NCI-H2081 (cell line): ENCODE data around the gene TP73.
"Not testable (repeated sequence)": the region's sequence is repeated elsewhere in the genome, so short reads cannot be mapped to it uniquely, and the experiment has no call there.

Experiments used
- DNase-seq, 2 experiments: peaks; one replicate each; lab custom pipeline; 2025; lab: John Stamatoyannopoulos, UW

The TP73 gene

GRCh38 chr1:3744646-3745045 is 92.3 kb downstream of the TP73 start:
- DNase-seq = no peak

- no peak for DNase-seq
Observed at GRCh38 chr1:3745071-3745470, 92.8 kb downstream of the TP73 start.

GRCh38 chr1:3745590-3746381 is 93.5 kb downstream of the TP73 start:
- DNase-seq = no peak

GRCh38 chr1:3746389-3746829 is 94.1 kb downstream of the TP73 start:
- DNase-seq = no peak

DNA sequence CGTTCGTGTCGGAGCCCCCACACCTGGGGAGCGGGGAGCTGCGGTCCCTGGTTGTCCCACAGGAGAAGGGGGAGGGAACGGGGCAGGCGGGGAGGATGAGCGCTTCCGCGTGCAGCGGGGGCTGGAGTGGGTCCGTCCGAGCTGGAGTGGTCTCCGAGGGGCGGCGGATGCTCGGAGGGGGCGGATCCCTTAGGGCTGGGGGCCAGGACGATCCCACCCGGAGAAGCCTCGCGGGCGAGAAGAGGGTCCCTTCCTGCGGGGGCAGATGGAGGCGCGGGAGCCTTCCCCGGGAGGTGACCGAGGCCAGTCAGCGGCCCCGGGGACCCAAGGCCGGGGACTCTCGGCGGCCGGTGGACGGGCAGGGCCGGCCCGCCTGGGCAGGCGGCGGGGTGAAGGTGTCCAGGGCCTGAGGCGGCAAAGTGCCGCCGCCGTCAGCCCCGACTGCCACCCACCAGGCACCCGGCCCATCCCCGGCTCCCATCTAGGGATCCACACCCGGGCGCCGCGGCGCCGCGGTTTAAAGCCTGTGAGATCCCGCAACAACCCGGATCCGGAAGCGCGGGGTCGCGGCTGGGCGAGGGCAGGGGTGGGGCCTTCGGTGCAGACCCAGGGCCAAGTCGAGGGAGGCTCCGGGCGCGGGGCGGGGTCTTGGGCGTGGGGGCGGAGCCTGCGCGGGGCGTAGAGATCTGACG is 94.7 kb downstream of the TP73 start:
- peak; percentile 84 to 86 for DNase-seq

- DNase-seq = no peak
Observed at GRCh38 chr1:3747522-3747848, 95.2 kb downstream of the TP73 start.

DNA sequence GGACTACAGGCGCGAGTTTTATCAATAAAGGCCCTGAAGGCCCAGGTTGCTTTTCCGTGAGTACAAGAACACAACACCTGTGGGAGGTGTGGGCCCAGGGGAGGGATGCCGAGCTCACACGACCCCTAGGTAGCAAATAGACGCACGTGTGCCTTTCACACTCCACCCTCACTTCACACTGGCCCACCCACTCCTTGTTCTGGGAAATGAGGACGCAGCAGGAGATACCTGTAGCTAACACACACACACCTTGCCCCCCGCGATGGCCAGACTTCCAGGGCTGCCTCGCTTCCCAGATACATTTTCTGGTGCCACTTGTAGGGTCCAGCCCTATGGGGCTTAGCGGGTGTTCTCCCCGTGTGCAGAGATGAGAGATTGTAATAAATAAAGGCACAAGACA is 95.6 kb downstream of the TP73 start:
- DNase-seq = no peak

DNA sequence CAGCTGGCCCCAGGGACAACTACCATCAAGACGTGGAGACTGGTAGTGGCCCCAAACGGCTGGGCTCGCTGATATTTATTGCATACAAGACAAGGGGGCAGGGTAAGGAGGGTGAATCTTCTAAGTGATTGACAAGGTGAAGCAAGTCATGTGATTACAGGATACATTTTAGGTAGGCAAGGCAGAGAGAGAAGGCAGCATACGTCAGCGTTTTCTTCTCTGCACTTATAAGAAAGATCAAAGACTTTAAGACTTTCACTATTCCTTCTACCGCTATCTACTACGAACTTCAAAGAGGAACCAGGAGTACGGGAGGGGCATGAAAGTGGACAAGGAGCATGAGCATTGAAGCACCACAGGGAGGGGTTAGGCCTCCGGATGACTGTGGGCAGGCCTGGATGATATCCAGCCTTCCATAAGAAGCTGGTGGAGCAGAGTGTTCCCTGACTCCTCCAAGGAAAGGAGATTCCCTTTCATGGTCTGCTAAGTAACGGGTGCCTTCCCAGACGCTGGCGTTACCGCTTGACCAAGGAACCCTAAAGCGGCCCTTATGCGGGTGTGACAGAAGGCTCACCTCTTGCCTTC is 96.1 kb downstream of the TP73 start:
- DNase-seq = not testable (repeated sequence)

- no peak for DNase-seq
Observed at GRCh38 chr1:3749512-3749911, 97.2 kb downstream of the TP73 start.

- DNase-seq = no peak
Observed at GRCh38 chr1:3750741-3751140, 98.4 kb downstream of the TP73 start.

DNA sequence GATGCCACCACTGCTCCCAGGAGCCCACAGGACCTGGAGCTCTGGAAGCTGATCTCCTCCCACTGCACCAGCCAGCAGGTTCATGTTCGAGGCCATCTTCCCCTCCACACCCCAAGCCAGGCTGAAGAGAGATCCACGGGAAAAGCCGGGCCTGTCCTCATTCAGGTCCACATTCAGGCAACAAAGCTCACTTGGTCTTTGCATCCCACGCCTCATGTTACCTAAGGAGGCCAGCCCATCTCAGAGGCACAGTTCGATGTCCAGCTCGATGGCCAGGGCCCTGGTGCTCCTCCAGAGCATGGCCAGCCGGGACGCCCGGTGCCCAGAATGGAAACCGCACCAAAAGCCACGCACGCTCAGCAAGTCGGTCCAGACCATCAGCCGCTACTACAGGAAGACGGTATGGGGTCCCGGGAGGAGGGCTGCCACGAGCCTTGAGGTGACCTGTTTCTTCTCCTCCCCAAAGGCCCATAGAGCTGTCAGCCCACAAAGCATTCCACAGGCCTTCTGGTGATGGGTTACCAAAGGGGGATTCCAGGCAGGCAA is 100.2 kb downstream of the TP73 start, which contains the start of gene CCDC27:
TSS of gene CCDC27 (plus strand) at position 51 of the 546 bp plus-strand sequence. CDS start at position 83, 32 bp downstream.
- no peak for DNase-seq

DNA sequence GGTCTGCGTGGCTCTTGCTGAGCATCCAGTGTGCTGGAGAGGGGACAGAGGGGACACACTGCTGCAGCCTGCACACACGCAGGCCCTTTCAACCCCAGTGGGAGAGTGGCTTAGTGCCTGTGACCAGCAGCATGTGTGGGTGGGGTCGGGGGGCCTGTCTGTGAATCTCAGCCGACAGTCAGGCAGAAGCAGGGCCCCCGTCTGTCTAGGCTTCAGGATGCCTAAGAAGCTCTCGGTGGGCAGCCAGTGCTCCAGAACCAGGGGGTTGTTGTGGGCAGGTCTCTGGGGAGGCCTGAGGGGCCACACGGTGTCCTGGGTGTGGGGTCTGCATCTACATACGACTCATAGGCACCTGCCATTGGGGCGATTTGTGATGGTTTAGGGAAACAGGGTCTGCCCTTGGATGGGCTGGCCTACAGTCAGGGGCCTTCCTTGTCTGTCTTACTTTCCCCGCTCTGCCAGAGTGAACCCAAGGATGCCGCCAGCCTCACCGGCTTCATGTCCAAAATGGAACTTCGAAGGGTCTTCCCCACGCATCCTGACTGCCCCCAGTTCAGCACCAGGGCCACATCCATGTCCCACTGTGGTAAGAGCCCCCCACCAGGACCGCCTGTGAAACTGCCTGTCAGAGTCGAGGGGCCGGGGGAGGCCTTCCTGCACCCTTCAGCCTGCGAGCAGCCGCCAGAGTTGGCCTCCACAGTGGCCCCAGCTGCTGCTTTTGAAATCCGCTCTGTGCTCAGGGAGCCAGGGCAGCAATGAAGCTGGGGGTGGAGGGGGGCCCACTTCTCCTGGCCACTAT is 101.5 kb downstream of the TP73 start:
- no peak for DNase-seq

- DNase-seq = no peak
Observed at GRCh38 chr1:3756394-3756793, 104.1 kb downstream of the TP73 start.

GRCh38 chr1:3759164-3759563 is 106.8 kb downstream of the TP73 start:
- DNase-seq = no peak

GRCh38 chr1:3759796-3760195 is 107.5 kb downstream of the TP73 start:
- DNase-seq = no peak

DNA sequence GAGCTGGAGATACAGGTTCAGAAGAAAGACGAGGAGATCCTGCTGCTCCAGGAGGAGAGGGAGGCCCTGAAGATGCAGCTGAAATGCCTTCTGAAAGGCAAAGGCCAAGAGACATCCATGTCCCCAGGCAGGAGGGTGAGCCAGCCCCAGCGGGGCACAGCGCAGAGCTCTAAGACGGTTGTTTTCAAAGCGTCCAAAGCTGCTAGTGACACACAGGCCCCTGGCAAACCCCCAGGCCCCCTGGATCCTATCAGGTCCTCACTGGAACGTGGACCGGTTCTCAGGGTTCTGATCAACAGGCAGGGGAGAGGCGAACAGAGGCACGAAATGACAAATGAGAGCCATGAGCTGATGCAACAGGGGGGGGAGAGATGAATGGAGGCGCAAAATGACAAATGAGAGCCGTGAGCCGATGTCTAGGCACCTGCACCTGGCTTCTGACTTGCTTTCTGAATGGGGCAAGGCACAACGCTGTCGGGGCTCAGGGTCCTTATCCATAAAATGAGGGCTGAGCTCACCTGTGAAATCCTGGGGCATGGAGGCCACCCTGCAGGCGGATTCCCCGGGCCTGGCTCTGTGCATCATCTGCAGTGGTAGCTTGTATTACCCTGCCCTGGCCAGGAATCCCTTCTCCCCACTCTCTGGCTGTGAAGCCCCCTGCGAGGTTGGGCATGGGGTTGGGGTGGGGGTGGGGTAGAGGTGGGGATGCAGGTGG is 109.1 kb downstream of the TP73 start:
- no peak for DNase-seq

DNA sequence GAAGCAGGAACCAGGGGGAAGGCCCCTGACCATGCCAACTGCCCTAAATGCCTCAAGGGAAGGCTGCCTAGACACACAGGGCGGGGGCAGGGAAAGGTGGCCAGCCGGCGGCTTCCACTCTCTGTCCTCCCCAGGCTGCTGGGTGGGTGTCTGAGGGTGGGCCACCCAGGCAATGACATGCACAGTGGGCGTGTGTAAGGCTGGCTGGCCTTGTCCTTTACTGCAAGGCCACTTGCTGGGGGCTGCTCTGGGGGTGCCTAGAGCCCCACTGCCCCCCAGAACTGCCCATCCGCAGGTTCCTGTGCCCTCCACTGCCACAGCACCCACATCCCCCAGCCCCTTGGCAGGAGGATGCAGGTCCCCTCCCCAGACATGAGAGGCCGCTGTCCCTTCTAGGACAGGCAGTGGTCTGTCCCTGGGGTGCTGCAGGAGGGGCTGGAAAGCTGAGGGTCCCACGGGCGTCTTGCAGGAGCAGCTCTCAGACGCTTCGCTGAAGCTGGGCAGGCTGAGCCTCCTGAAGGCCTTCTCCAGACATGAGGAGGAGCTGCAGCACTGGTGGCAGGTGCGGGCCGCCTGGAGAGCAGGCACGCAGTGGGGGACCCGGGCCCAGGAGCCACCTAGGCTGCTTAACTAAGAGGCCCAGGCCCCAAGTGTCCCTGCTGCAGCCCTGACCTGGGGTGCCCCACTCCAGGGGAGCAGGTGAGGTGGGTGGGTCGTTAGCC is 110.0 kb downstream of the TP73 start:
- DNase-seq = no peak

DNA sequence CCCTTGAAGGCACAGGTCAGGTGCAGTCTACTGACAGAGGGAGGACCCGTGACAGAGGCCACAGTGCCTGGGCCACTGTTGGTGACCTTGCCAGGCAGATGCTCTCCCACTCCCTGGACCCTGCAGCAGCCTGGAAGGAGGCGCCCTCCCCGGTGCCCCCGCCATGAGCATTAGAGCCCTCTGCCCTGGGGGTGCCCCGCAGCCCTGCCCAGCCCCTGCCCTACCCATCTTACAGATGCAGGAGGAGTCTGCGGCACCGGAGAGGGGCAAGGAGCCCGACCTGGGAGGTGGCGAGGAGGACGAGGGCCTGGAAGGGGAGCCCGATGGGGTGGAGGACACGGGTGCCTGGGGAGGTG is 110.5 kb downstream of the TP73 start:
- DNase-seq = no peak

DNA sequence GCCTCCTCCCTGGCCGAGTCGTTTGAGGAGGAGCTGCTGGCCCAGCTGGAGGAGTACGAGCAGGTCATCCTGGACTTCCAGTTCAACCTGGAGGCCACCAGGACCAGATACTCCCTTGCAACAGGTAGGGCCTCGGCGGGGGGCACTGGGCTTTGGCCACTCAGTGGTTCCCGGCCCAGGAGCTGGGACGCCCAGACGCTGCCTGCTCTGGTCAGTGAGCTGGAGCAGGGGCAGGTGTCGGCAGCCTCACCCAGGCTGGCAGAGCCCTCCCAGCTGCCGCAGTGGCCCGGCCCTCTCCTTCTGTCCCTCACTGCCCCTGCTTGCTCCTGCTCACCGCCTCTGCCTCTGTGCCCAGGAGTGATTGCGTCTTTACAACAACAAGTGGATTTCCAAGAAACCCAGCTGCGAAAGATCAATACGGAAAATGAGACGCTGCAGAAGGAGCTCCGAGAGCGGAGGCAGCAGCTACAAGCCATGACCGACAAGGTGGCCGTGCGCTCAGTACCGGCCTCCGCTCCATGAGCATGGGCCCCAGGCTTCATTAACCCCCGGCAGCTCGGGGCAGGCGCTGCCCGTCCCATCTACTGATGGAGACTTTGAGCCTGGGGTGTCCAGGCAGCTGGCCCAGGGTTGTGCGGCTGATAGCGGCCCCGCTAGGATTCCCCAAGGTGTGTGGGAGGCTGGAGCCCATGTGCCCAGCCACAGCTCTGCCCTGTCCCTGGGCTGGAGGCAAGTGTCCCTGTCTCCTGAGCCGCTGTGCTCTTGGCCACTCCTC is 111.2 kb downstream of the TP73 start:
- DNase-seq = no peak

- DNase-seq = no peak
Observed at GRCh38 chr1:3767328-3767925, 115.1 kb downstream of the TP73 start.
